Body of pancreas (tissue), 4 donors: ENCODE data around the gene GLG1.

ENCODE experiments used
- POLR2A ChIP-seq, 3 donors: fragments of 450-650 bp; IDR thresholded peaks; one replicate each; pipeline ENCODE4 v1.6.1; 2016; ENCODE audit warnings: antibody characterized with exemption in 3 of 3, mild to moderate bottlenecking in 2 of 3
- TF ChIP-seq, protein P1 (sequence below), 7 experiments: fragments of 450-650 bp in 4 of 7; fragments of 200-600 bp in 3 of 7; sonication (generic) in 3 of 7; IDR thresholded peaks; one replicate each; pipeline ENCODE4 v1.5.1; 2016 to 2019; ENCODE audit warnings: antibody characterized with exemption in 7 of 7

DNA sequence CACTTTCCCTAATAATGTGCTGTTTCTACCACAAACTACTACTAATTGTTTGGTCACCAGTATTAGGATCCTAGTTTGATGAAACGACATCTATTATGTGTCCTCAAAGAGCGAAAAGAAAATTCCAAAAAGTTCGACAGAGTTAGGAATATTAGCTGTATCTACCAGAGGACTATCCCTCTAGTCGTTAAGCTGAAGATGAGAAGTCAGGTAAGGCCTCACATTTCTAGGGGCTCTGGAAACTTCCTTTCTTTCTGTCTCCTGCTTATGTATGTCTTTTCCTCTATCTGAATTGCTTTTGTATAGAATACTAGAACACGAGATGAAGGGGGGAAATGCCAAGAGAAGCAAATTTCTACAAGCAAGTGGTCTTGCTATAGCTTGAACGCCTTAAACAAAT lies 1.6 kb downstream of the GLG1 start:
- TF ChIP-seq POLR2A (IDR thresholded peaks at IDR 0.05): no peak
- TF ChIP-seq, protein P1, sequence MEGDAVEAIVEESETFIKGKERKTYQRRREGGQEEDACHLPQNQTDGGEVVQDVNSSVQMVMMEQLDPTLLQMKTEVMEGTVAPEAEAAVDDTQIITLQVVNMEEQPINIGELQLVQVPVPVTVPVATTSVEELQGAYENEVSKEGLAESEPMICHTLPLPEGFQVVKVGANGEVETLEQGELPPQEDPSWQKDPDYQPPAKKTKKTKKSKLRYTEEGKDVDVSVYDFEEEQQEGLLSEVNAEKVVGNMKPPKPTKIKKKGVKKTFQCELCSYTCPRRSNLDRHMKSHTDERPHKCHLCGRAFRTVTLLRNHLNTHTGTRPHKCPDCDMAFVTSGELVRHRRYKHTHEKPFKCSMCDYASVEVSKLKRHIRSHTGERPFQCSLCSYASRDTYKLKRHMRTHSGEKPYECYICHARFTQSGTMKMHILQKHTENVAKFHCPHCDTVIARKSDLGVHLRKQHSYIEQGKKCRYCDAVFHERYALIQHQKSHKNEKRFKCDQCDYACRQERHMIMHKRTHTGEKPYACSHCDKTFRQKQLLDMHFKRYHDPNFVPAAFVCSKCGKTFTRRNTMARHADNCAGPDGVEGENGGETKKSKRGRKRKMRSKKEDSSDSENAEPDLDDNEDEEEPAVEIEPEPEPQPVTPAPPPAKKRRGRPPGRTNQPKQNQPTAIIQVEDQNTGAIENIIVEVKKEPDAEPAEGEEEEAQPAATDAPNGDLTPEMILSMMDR (IDR thresholded peaks at IDR 0.05): no peak
